Mononuclear cell (primary cell): ENCODE measurements around the gene LILRA5. TPM values are rescaled to one million over a fixed set of nuclear protein-coding genes. Genes with fewer than 3 reads are reported as not detected.
"Not testable (repeated sequence)": the region's sequence is repeated elsewhere in the genome, so short reads cannot be mapped to it uniquely, and the experiment has no call there.

Experiments
- H3K27me3 ChIP-seq: 2 replicates; pipeline ENCODE4 v1.6.0; 2011; ENCODE audit warnings: low read length, control low read depth; ENCODE audit not compliant: insufficient read depth
- H3K4me1 ChIP-seq: 2 replicates; pipeline ENCODE4 v1.5.1; 2011; ENCODE audit warnings: mild to moderate bottlenecking, low read length, control low read depth; ENCODE audit not compliant: insufficient read depth
- H3K4me3 ChIP-seq: 2 replicates; pipeline ENCODE4 v1.5.1; 2011; ENCODE audit warnings: mild to moderate bottlenecking, low read length, moderate library complexity
- H3K9me3 ChIP-seq: 2 replicates; pipeline ENCODE4 v1.5.1; 2011; ENCODE audit warnings: low read depth, mild to moderate bottlenecking, control low read depth, low read length
- total RNA-seq: library from RNA; depleted of rRNA; stranded (reverse); fragments of >200 nt; gene quantifications from one replicate; pipeline ENCODE4 v1.2.3, GENCODE V29; 2012

Gene LILRA5
- total RNA-seq, 1 donor = 191 TPM

GRCh38 chr19:54338521-54338920 lies 25.6 kb upstream of the LILRA5 start:
- no peaks in the 10 kb centered on the region for H3K27me3 ChIP-seq
- H3K9me3 ChIP-seq = no peaks in the 10 kb centered on the region
- no peak overlapping the region for H3K4me3 ChIP-seq
- H3K4me1 ChIP-seq = peaks cover 32% of the 10 kb centered on the region

GRCh38 chr19:54337858-54338230 lies 24.9 kb upstream of the LILRA5 start:
- H3K4me1 ChIP-seq = peaks cover 36% of the 10 kb centered on the region
- no peaks in the 10 kb centered on the region for H3K27me3 ChIP-seq
- H3K9me3 ChIP-seq = no peaks in the 10 kb centered on the region
- H3K4me3 ChIP-seq = no peak overlapping the region

- Histone ChIP-seq H3K27me3 (no peaks in the 10 kb centered on the region), H3K9me3 (no peaks in the 10 kb centered on the region), H3K4me3 (no peak overlapping the region), H3K4me1 (peaks cover 32% of the 10 kb centered on the region)
These were observed 24.2 kb upstream of the LILRA5 start for GRCh38 chr19:54336893-54337857.

GRCh38 chr19:54335979-54336892 lies 23.3 kb upstream of the LILRA5 start:
- H3K4me1 ChIP-seq = peaks cover 29% of the 10 kb centered on the region
- no peak overlapping the region for H3K4me3 ChIP-seq
- H3K9me3 ChIP-seq = no peaks in the 10 kb centered on the region
- no peaks in the 10 kb centered on the region for H3K27me3 ChIP-seq

GRCh38 chr19:54335164-54335563 lies 22.2 kb upstream of the LILRA5 start:
- no peaks in the 10 kb centered on the region for H3K9me3 ChIP-seq
- H3K4me1 ChIP-seq = peaks cover 24% of the 10 kb centered on the region
- H3K27me3 ChIP-seq = no peaks in the 10 kb centered on the region
- no peak overlapping the region for H3K4me3 ChIP-seq

GRCh38 chr19:54333586-54334298 lies 20.8 kb upstream of the LILRA5 start:
- H3K4me3 ChIP-seq = no peak overlapping the region
- H3K27me3 ChIP-seq = no peaks in the 10 kb centered on the region
- no peaks in the 10 kb centered on the region for H3K9me3 ChIP-seq
- peaks cover 10% of the 10 kb centered on the region for H3K4me1 ChIP-seq

- Histone ChIP-seq H3K4me3 (no peak overlapping the region), H3K4me1 (peaks cover 16% of the 10 kb centered on the region), H3K27me3 (no peaks in the 10 kb centered on the region), H3K9me3 (no peaks in the 10 kb centered on the region)
These were observed 19.2 kb upstream of the LILRA5 start for GRCh38 chr19:54332149-54332548.

GRCh38 chr19:54331626-54332025 lies 18.7 kb upstream of the LILRA5 start:
- Histone ChIP-seq H3K9me3 (no peaks in the 10 kb centered on the region), H3K4me1 (peaks cover 21% of the 10 kb centered on the region), H3K4me3 (no peak overlapping the region), H3K27me3 (no peaks in the 10 kb centered on the region)

GRCh38 chr19:54329476-54330165 lies 16.7 kb upstream of the LILRA5 start:
- Histone ChIP-seq H3K27me3 (no peaks in the 10 kb centered on the region), H3K4me1 (peaks cover 34% of the 10 kb centered on the region), H3K9me3 (no peaks in the 10 kb centered on the region), H3K4me3 (no peak overlapping the region)

GRCh38 chr19:54328781-54329180 lies 15.8 kb upstream of the LILRA5 start:
- not testable (repeated sequence) for H3K4me3 ChIP-seq, H3K9me3 ChIP-seq, H3K27me3 ChIP-seq
- peaks cover 34% of the 10 kb centered on the region for H3K4me1 ChIP-seq

GRCh38 chr19:54325631-54326030 lies 12.7 kb upstream of the LILRA5 start:
- no peak overlapping the region for H3K4me3 ChIP-seq
- H3K9me3 ChIP-seq = no peaks in the 10 kb centered on the region
- peaks cover 29% of the 10 kb centered on the region for H3K4me1 ChIP-seq
- H3K27me3 ChIP-seq = no peaks in the 10 kb centered on the region

- no peaks in the 10 kb centered on the region for H3K9me3 ChIP-seq
These were observed 12.2 kb upstream of the LILRA5 start for GRCh38 chr19:54325194-54325621.

GRCh38 chr19:54324071-54324470 lies 11.1 kb upstream of the LILRA5 start:
- Histone ChIP-seq H3K4me3 (no peak overlapping the region), H3K27me3 (no peaks in the 10 kb centered on the region), H3K9me3 (no peaks in the 10 kb centered on the region), H3K4me1 (peaks cover 41% of the 10 kb centered on the region)

More at GRCh38 chr19:54325194-54325621, 12.2 kb upstream of the LILRA5 start:
- Histone ChIP-seq H3K27me3 (no peaks in the 10 kb centered on the region), H3K4me3 (no peak overlapping the region), H3K4me1 (peaks cover 31% of the 10 kb centered on the region)

GRCh38 chr19:54322934-54323333 lies 10.0 kb upstream of the LILRA5 start:
- H3K27me3 ChIP-seq, H3K4me3 ChIP-seq, H3K9me3 ChIP-seq: not testable (repeated sequence)
- peaks cover 50% of the 10 kb centered on the region for H3K4me1 ChIP-seq
